ENCODE results near the gene RTN4RL2.

DNA sequence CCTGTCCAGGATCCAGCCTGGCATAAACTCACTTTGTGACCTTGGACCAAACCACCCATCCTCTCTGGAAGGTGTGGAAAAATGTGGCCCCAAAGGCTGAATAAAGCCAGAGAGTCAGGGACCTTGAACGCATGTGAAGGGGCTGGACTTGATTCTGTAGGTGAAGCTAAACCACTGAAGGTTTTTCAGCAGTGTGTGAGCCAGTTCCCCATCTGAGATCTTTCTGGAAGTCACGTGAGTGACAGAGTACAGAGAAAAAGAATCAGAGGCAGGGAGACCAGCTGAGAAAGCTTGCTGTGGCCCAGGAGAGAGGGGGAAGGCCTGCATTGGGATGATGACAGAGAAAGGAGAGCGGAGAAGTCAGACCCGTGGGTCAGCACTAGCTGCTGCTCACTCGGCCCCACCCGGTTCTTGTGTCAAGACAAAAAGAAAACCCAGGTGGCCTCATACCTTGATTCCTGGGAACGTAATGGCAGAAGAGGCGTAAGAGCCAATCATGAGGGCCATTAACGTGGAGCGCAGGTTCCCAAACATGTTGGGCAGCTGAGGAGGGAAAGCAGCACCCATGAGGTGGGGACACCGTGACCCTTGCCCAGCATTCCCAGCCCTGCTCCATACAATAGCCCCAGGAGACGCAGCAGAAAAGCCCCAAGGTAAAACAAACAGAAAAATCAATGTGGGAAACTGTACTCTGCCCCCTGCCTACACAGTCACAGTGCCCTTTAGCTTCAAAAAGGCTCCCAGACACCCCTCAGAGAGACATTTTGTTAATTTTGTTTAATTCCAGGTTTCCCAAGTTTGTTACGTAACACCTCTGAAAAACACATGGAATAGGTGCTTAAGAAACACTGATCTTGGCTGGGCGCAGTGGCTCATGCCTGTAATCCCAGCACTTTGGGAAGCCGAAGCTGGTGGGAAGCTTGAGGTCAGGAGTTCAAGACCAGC is 37.2 kb downstream of the RTN4RL2 start:
- TF ChIP-seq CTCF (IDR thresholded peaks at IDR 0.05; ENCODE audit: low read depth, low read length, poor library complexity, severe bottlenecking) (no peak), EZH2phosphoT487 (IDR thresholded peaks at IDR 0.05; ENCODE audit: borderline replicate concordance, low read length) (no peak)

All from DOHH2 (cell line).